Activated CD8-positive, alpha-beta memory T cell treated with anti-CD3 and anti-CD28 coated beads for 4 hours (primary cell): ENCODE results near the gene SWT1.

Experiments used
- DNase-seq, 2 donors: peaks; one replicate each; pipeline ENCODE4 v3.0.0-alpha.2; 2020; ENCODE audit warnings: low read depth in 2 of 2

The SWT1 gene, protein sequence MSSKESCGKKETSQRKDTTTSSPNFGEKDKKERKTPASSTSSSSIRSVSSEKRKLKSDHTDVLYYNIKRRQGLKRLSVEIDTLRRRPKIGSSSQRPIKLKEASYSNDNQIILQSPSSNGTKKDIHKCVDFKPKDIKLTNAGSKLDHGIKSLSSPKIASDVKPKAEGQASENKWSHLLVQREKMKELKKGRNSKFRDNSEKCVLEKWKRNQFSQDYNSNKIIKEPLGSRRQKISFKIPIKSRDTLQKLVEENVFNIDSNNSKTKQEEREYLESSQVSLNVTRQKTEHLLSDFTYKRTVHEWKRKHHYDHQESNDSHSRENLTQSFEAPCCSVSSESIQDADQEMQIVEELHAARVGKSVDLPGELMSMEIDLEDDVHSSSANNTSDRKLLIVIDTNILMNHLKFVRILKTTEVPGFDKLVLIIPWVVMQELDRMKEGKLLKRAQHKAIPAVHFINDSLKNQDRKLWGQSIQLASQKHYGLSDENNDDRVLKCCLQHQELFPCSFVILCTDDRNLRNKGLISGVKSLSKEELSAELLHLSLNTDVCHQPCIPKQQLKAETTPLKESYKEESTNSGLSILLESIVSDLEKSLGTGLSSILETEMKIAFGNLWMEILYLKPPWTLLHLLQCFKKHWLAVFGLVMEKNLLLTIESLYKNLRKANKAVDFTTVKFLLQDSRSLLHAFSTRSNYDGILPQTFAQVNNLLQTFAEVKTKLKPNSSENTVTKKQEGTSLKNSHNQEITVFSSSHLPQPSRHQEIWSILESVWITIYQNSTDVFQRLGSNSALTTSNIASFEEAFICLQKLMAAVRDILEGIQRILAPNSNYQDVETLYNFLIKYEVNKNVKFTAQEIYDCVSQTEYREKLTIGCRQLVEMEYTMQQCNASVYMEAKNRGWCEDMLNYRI

DNA sequence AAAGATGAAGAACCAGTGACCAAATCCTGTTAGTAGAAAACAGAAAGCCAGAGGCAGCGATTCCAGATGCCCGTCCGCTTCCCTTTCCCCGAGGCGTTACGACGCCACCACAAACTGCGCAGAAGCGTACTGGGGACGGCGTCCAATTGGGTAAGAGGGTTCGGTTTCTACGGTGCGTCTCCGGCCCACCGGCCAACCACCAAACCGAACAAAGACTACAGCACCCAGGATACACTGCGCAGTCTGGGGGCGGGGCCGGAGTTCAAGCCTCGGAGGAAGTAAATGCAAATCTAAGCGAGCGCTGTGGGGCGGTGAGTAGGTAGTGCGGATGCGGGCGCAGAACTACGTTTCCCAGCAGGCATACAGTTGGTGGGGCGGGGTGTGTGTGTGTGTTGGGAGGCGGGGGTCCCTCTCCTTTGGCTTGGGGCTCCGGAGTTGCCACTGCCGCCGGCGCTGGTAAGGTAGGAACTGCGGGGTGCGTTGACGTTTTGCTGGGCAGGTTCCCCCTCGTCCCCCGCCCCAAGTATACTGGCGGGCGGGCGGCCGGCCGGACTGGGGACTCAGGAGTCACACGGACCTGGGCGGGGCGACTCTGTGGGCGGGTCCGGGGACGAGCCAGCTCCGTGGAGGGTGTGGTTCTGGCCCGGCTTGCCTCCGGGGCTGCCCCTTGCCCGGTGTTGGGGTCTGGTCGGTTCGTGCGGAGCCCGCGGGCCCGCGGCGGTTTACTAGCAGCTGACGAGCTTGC is at the start of gene SWT1, which contains the start of gene TRMT1L:
TSS of gene SWT1 (plus strand) at position 314 of the 745 bp plus-strand sequence. CDS start 3,675 bp downstream, outside the sequence.
TSS of gene TRMT1L (minus strand) at position 100 of the 745 bp plus-strand sequence. CDS start 241 bp downstream, outside the sequence.
- DNase-seq: peak; percentile 96

DNA sequence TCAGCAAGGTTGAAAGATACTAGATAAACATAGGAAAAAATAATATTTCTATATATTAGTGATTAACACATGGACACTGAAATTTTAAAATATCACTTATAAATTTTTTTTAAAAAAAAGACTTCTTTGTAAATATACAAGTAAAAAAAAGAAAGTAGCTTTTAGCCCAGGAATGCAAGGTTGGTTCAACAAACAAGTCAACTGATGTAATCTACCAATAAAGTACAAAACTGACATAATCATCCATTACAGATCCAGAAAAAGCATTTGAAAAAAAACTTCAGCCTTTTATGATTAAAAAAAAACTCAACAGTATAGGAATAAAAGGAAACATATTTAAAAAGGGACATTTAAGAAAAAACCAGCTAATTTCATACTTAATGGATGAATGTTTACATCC is 48.6 kb upstream of the SWT1 start:
- no peak for DNase-seq

DNA sequence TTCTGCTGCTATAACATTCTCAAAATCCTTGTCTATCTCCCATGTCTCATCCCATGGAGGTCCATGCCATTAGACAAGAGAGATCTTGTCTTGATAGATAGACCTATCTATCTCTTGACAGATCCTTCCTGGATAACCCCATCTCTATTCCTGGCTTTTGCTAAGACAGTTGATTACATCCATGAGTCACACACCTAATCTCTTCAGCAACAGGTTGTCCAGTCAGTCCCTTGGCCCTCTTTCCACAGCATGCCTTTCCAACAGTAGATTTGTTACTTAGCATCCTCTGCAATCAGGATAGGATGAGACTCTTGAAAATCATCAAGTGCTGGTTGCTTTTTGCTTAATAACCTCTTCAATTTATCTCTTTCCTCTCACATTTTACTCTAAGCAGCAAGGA is 46.8 kb upstream of the SWT1 start:
- no peak for DNase-seq

DNA sequence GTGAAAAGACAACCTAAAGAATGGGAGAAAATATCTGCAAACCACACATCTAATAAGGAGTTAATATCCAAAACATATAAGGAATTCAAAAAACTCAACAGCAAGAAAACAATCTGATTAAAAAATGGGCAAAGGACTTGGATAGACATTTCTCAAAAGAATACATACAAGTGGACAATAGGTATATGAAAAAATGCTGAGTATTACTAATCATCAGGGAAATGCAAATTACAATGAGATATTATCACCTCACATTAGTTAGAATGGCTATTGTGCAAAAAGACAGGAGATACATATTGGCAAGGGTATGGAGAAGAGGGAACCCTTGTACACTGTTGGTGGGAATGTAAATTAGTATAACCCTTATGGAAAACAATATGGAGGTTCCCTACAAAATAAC is 45.1 kb upstream of the SWT1 start:
- no peak for DNase-seq

DNA sequence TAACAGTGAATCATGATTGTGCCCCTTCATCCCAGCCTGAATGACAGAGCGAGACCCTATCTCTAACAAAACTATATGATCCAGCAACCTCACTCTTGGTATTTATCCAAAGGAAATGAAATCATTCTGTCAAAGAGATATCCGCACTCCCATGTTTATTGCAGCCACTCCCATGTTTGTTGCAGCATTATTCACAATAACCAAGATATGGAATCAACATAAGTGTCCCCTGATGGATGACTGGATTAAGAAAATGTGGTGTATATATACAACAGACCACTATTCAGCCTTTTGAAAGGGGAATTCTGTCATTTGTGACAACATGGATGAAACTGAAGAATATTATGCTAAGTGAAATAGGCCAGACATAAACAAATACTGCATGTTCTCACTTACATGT is 44.6 kb upstream of the SWT1 start:
- DNase-seq: no peak

DNA sequence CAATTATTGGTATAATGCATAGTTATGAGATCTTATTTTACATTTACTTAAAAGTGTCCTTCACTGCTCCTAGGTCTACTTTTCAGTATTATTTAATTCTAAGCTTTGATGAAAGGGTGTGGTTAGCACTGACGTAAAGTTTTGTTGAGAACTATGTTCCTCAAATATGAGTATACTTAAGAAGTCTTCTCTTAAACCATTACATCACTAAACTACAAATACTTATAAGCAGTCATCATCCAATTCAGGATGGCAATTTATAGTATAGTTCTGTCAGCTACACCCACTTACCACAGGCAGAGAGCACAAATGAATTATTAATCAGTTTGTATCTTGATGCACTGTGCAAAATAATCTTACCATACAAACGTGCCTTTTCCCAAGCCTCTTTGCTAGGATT is 27.3 kb upstream of the SWT1 start:
- DNase-seq: no peak

DNA sequence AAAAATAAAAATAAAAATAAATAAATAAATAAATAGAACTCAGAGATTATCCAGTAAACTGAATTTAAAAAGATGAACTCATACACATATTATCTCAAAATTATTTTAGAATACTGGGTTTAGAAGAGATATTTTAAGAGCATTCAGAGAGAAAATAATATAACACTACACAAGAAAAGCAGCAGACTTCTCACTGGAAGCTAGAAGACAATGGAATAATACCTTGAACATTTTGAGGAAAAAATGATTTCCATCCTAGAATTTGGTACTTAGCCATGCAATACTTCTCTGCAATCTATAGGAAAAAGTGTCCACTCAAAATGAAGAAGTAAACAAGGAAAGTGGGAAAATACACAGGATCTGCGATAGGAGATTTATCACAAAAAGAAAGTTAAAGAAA is 24.4 kb upstream of the SWT1 start:
- DNase-seq: no peak

DNA sequence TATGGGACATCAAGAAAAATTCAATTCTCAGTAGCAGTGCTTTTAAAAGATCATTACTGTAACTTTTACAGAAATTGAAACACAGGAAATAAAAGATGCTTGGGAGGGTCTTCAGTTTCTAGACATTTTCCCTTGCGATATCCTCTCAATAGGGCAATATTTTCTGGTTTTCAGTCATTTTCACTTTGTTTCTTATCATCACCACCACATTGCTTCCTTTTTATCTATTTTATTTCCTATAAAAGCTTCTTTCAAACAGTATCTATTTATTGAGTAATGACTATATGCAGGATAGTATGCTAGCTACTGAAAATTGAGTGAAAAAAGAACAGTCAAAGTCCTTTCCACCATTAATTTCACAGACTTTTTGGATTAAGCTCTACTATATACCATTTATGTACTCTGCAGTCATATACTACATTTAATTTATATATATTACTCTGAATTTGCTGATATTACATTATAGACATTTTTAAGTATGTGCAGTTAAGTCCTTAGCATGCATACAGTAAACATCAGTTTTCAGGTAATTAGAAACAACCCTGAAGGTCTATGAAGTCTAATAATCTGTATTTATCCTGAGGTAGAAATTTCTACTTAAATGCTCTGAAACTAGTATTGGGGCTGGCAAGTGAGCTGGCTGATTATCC is 18.9 kb upstream of the SWT1 start:
- no peak for DNase-seq

DNA sequence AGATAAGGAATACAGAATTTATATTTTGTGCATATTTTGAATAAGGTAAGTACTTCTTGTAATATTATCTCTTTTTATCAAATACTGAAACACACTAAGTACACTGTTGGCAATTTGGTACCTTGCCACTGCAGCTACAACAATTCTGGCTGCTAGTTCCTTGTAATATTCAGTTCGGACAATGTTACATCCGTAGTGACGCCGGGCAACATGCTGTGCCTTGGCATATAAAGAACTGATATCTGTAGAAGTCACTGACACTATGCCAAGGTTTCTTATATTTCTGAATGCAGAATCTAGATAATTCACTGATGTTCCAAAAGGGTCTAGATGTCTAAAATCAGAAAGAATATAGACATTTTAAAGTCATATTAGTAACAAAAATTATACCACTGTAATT is 17.7 kb upstream of the SWT1 start:
- no peak for DNase-seq

DNA sequence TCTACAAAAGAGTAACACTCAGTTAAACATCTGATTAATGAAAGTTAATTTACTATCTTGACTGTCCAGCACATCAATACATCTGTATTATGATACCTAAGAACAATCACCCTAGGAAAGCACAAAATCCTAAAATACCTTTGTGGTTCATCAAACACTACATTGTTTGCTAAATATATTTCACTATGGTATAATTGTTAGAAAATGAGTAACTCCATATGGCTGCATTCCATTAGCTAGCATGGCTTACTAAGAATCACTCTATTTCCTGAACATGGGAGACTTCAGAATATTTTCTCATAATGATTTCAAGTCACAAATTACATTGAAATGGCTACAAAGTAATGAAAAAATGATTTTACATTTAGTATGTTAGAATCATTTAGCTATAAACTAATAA is 12.7 kb upstream of the SWT1 start:
- no peak for DNase-seq

DNA sequence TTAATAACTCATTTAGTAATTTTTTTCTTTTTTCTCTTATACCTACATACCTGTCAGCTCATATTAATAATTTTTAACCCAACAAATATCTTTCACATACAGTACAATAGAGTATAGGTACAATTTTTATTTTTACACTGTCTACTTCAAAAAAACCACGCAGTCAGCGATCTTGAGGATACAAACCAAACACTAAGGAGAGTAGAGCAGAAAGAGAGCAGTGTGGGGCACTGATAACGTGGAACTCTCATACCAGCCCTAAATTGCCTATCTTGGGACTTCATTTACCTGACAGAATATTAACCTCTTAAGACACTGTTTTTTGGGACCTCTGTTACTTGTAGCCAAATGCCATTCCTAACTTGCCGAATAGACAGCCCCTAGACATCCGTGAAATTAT is 5.8 kb upstream of the SWT1 start:
- no peak for DNase-seq

DNA sequence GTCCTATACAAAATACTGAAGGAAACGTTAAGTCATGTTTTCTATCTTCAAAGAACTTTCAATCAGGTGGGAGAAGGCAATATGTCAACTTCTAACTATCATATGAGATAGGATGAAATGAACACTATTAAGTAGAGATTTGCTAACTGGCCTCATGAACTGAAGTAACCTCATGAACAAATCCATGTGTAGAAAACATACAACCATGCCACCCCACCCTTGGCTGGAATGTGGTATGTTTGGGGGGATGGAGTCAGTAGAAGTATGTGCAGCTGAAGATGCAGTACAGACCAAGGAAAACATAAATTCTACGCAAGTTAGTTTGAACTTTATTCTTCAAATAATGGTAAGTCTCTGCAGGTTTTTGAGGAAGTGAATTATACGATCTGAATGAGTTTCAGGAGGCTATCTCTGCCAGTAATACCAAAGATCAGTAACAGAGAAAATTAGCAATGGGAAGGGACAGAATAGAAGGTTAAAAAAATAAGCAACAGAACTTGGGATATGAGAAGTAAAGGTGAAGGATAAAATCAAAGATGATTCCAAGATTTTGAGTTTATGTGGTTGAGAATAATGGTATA is 4.7 kb upstream of the SWT1 start:
- no peak for DNase-seq

DNA sequence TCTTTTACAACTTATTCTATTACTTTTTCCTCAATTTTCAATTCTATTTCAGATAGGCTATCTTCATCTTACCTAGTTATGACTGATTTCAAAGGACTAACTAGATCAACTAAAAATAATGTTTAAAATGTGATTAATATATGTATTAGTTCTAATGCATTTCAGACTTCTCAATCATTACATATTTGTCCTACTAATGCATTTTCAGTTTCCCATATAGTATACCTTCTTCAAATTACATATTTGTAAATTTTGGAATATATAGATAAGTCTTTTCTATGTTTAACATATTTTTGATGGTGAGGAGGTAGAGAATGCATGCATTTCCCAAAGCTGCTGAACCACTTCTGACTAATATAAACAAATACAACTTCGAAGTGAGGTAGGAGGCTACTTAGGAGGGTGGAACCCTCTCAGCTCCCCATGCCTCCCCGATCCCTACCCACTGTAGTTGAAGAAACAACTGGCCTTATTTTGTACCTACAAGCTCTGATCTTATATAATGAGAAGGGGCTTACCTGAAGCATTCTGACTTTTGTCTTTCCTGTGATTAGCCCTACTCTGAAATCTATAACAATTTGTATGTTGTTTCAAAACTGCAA is 2.0 kb upstream of the SWT1 start:
- DNase-seq: no peak

DNA sequence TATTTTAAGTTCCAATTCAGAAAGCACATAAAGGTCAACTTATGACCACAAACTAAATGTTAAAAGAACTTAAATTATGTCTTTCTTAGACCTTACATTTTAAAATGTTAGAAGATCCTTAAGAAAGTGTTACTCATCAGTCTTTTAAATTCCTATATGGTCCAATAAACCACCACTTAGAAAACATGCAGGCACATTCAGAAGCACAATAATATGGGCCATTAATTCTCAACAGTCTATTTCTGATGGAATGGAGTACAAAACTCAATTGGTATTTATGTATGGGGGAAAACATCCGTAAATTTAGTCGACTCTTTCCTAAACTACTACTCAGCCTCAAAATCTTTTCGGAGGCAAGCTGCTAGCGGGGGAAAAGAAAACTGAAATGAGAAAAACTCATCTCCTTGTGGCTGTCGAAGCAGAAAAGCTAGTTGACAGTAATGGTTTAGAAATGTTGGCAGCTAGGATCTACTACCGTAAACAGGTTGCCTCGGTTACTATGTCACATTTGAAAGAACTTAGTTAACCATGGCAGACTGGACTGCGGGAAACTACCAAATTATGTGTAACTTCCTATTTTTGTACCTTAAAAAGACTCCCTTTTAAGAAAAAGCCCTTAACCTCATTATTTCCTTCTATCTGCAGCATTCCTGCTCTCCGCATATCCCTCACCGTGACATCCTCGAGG is 1.2 kb upstream of the SWT1 start:
- DNase-seq: no peak

DNA sequence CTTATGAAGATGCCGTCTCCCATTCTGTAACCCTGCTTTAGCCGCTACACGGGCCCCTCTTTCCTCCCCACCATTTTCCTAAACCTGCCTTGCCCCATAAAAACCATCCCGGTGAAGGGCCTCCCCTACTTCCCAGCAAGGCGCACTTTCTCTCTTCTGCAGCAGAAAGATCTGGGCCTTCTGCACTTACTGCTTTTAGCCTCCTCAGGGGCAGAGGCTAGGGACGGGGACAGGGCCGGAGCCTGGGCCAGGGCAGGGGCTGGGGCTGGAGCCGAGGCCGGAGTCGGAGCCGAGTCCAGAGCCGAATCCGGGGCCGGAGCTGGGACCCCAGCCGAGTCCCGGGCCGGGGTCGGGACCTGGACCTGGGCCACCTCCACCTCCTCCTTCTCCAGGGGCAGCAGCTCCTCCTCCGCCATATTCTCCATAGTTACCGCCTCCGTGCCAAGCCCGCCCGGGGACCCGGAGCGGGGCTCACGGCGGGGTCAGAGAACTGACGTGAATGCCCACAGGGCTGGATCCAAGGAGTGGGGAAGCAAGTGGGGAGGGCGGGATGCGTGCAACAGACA is 596 bp upstream of the SWT1 start:
- DNase-seq: no peak

DNA sequence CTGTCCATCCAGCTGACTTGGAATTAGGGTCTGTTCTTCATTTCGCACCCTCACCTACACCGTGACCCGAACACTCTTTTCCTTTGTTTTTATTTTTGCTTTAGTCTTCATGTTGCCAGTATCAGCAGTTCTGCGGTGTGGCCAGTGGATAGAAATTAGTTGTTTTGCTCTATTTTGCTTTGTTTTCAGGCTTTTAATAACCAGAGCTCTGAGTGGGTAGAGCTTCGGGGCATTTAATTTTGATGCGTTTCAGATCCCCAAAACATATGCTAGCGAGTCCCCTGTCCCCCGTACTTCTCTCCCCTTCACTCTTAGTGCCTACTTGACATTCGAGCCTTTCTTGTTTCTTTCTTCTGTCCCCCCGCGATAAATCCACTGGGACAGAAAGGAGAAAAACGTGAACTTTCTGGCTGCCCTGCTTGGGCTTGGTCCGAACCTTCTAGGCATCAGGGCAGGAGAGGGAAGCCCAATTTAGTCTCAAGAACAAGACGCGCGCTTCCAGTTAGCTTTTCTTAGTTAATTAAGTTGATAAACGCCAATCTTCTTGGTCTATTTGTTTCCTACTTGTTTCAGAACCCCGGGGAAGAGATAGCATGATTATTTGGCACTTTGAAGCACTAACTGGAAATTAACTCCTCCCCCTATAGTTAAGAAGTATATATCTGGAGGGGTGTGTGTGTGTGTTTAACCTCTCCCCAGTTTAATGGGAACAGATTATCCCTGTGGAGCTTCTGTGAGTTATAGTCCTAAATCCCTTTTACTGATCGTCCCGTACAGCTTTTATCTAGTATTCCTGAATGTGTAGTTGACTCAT is 839 bp downstream of the SWT1 start:
- no peak for DNase-seq

DNA sequence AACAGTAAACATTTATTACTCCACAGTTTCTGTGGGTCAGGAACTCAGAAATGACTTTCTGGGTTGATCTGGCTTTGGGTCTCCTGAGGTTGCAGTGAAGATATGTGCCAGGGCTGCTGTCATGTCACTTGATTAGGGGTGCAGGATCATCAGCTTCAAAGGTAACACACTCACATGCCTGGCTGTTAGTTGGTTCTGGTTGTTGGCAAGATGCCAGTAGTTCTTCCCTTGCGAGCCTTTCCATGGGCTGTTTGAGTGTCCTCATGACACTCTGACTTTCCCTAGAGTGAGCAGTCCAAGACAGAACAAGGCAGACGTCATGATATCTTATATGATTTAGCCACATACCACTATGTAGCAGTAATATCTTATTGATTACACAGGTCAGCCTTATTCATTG is 1.8 kb downstream of the SWT1 start:
- no peak for DNase-seq

DNA sequence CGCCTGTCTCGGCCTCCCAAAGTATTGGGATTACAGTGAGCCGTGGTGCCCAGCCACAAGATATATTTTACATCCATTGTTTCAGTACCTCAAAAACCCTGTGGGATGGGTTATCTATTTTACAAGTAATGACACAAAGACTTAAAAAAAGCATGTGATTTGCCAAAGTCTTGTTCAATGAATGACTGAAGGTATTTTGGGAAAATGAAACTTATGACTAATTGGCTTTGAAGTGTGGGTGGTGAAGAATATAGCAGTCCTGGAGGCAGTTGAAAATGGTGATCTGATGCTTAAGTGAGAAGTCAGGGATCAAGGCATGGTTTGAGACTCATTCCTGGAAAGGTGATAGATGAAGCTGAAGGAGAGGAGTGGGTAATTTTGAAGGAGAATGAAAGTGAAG is 3.0 kb downstream of the SWT1 start:
- no peak for DNase-seq

DNA sequence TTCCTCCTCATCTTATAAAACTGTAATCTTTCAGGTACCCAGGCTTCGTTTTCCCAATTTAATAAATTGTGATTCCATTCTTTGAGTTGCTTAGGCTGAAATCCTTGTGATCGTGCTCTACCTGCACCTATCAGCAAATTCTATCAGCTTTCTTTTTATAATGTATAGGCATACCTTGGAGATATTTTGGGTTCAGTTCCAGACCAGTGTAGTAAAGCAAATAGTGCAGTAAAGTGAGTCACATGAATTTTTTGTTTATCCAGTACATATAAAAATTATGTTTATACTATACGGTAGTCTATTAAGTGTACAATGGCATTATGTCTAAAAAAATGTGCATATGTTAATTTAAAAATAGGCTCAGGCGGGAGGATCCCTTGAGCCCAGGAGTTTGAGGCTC is 5.5 kb downstream of the SWT1 start:
- no peak for DNase-seq
